GM12878 (cell line): Measurements from ENCODE around the gene ANAPC16.

Experiments used
- BCL11A ChIP-seq: IDR thresholded peaks from 2 replicates; pipeline ENCODE4 v1.6.1; 2011; ENCODE audit warnings: low read depth, low read length
- CTCF ChIP-seq, 3 experiments: IDR thresholded peaks in 2 of 3; conservative IDR thresholded peaks in 1 of 3; 2 replicates each; pipeline ENCODE4 v1.5.1; 2011; ENCODE audit warnings: low read depth in 3 of 3, low read length in 3 of 3, mild to moderate bottlenecking in 3 of 3, control low read depth in 2 of 3, moderate library complexity in 2 of 3, inconsistent platforms in 1 of 3, mixed read lengths in 1 of 3; ENCODE audit not compliant: control insufficient read depth in 2 of 3, insufficient read depth in 1 of 3; ENCODE audit errors: extremely low read depth in 1 of 3
- FOS ChIP-seq: IDR thresholded peaks from 3 replicates; pipeline ENCODE4 v1.6.1; 2011; ENCODE audit warnings: borderline replicate concordance; ENCODE audit not compliant: insufficient read length; ENCODE audit errors: extremely low read depth
- FOXM1 ChIP-seq: IDR thresholded peaks from 2 replicates; pipeline ENCODE4 v1.6.1; 2012; ENCODE audit warnings: low read depth, mild to moderate bottlenecking, inconsistent platforms, low read length, moderate library complexity
- JUNB ChIP-seq: IDR thresholded peaks from 2 replicates; pipeline ENCODE4 v1.6.1; 2016; ENCODE audit warnings: antibody characterized with exemption, mild to moderate bottlenecking
- KDM1A ChIP-seq: fragments of 200-600 bp; sonication (generic); IDR thresholded peaks from 2 replicates; pipeline ENCODE4 v1.6.1; 2016; ENCODE audit warnings: borderline replicate concordance
- POLR2AphosphoS2 ChIP-seq: IDR thresholded peaks from 2 replicates; pipeline ENCODE4 v1.6.1; 2011; ENCODE audit warnings: low read depth, mild to moderate bottlenecking, low read length, improper control_type of control experiment, moderate library complexity
- REST ChIP-seq: IDR thresholded peaks from 2 replicates; pipeline ENCODE4 v1.6.1; 2012; ENCODE audit warnings: mild to moderate bottlenecking, low read depth, low read length
- ZBTB4 ChIP-seq: fragments of 450-650 bp; formaldehyde crosslinking; IDR thresholded peaks from 2 replicates; pipeline ENCODE4 v1.4.0; 2022; ENCODE audit warnings: mild to moderate bottlenecking, moderate library complexity
- TF ChIP-seq, protein P1 (sequence below): IDR thresholded peaks from 2 replicates; pipeline ENCODE4 v1.6.1; 2011; ENCODE audit warnings: borderline replicate concordance, low read depth, mild to moderate bottlenecking, moderate library complexity, low read length; ENCODE audit not compliant: insufficient read depth, poor library complexity, severe bottlenecking
- TF ChIP-seq, protein P2 (sequence below): IDR thresholded peaks from 2 replicates; pipeline ENCODE4 v1.6.1; 2011; ENCODE audit warnings: borderline replicate concordance, low read depth, mild to moderate bottlenecking, moderate library complexity, mixed read lengths, low read length; ENCODE audit not compliant: insufficient read depth; ENCODE audit errors: extremely low read length

- TF ChIP-seq KDM1A (no peak), CTCF (IDR thresholded peaks at IDR 0.05 in 2 of 3, conservative IDR thresholded peaks at IDR 0.05 in 1 of 3; ENCODE audit: control insufficient read depth in 2 of 3, extremely low read depth in 1 of 3, insufficient read depth in 1 of 3, low read depth in 3 of 3, low read length in 3 of 3) (no peak), FOS (no peak), ZBTB4 (CRISPR knock-in tag) (no peak), JUNB (no peak), FOXM1 (no peak), REST (no peak), POLR2AphosphoS2 (no peak), BCL11A (no peak)
- TF ChIP-seq, protein P1, sequence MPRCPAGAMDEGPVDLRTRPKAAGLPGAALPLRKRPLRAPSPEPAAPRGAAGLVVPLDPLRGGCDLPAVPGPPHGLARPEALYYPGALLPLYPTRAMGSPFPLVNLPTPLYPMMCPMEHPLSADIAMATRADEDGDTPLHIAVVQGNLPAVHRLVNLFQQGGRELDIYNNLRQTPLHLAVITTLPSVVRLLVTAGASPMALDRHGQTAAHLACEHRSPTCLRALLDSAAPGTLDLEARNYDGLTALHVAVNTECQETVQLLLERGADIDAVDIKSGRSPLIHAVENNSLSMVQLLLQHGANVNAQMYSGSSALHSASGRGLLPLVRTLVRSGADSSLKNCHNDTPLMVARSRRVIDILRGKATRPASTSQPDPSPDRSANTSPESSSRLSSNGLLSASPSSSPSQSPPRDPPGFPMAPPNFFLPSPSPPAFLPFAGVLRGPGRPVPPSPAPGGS: no peak
- TF ChIP-seq, protein P2, sequence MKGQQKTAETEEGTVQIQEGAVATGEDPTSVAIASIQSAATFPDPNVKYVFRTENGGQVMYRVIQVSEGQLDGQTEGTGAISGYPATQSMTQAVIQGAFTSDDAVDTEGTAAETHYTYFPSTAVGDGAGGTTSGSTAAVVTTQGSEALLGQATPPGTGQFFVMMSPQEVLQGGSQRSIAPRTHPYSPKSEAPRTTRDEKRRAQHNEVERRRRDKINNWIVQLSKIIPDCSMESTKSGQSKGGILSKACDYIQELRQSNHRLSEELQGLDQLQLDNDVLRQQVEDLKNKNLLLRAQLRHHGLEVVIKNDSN: no peak
Observed at GRCh38 chr10:72229261-72230251, 13.7 kb downstream of the ANAPC16 start.
